Measurements from ENCODE around the gene PDK2.

PDK2 gene

DNA sequence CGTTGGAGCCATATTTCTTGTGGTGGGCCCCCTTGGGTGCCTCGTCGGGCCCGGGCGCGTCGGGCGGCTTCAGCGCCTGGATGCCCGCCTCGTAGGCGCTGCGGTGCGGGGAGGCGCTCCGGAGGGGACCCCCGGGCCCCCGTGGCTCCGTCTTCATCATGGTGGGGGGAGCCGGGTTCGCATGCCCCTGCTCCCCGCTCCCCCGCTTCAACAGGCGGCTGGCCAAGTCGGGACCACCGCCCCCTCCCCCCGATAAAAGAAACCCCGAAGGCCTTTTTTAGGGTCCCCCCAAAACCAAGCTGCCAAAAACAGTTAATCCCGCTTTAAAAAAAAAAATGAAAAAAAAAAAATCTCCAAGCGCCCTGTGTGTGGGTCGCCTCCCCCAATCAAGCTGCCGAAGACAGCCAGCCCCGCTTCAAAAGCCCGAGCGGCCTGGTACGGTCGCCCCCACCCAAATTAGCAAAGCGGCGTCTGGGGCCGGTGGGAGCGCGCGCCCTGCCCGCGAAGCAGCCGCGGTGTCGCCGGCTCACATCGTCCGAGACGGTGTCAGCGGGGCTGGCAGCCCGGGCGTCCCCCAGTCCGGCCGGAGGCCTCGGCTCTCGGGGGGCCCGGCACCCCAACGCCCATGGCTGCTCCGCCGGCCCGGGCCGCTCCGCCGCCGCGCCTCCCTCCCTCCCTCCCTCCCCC lies 55.3 kb downstream of the PDK2 start, which contains the start of gene PPP1R9B:
Gene PPP1R9B (minus strand): TSS at position 324 of the 687 bp plus-strand sequence. CDS start 164 bp downstream, at position 160.
- DNase-seq (ENCODE audit: low spot score in 2 of 2) = no peak
- peak within 1 kb of the TSS; percentile 92 for H3K27ac Mint-ChIP-seq
- H3K36me3 Mint-ChIP-seq = peaks cover 14% of the 10 kb centered on the region
- H3K27me3 Mint-ChIP-seq = no peaks in the 10 kb centered on the region
- peak within 1 kb of the TSS; percentile 97 for H3K4me3 Mint-ChIP-seq
- ATAC-seq (ENCODE audit: low read depth) = no peak
- H3K4me1 Mint-ChIP-seq = peaks cover 31% of the 10 kb centered on the region
- no peaks in the 10 kb centered on the region for H3K9me3 Mint-ChIP-seq

DNA sequence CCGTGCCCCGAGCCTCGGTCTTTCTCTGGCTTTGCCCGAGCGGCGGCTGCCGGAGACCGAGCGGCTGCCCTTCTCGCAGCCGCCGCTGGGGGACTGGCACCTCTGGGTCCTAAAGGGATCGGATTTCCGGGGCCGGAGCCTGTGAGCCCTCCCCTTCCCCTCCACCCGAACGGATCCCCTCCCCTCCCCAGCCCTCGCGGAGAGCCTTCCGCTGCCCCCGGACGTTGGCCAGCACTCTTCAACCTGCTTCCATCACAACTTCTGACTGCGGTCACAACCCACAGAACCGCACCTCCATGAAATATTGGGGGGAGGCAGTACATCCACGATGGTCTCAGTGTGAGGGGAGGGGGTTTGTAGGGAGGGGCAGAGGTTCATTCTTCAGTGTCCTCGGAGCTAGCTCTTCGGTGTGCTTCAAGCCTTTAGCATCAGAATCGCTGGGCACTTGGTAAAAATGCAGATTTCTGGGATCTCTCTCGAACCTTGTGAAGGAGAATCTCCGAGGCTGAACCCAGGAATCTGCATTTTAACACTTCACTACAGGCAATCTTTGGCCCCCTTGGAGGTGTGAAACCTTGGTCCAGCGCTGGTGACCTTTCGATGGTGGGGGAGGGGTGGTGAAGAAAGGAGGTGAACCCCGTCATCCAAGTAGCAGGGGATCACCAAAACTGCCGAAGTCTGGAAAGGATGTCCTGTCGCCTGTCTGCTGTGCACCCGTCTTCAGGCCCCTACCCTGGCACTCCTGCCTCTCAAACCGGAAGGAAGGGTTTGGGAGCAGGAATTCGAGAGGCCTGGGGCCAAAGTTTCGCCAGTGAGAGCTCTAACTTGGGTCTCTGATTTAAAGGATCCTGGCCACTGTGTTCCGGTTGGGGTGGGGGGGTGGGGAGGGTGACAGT lies 56.1 kb downstream of the PDK2 start:
- H3K4me1 Mint-ChIP-seq = peaks cover 26% of the 10 kb centered on the region
- peaks cover 10% of the 10 kb centered on the region for H3K36me3 Mint-ChIP-seq
- peak overlapping the region; percentile 94 for H3K4me3 Mint-ChIP-seq
- H3K27me3 Mint-ChIP-seq = no peaks in the 10 kb centered on the region
- peak overlapping the region; percentile 80 for H3K27ac Mint-ChIP-seq
- DNase-seq (ENCODE audit: low spot score in 2 of 2) (peak; percentile 77 to 78), ATAC-seq (ENCODE audit: low read depth) (peak; percentile 46)
- H3K9me3 Mint-ChIP-seq = no peaks in the 10 kb centered on the region

GRCh38 chr17:50151937-50152547 lies 56.9 kb downstream of the PDK2 start:
- Mint-ChIP-seq H3K4me3 (peak overlapping the region; percentile 94), H3K27ac (peak overlapping the region; percentile 80), H3K27me3 (no peaks in the 10 kb centered on the region), H3K4me1 (peaks cover 19% of the 10 kb centered on the region), H3K36me3 (peaks cover 8% of the 10 kb centered on the region), H3K9me3 (no peaks in the 10 kb centered on the region)
- ATAC-seq (ENCODE audit: low read depth) = peak; percentile 20
- peak; percentile 38 to 60 for DNase-seq (ENCODE audit: low spot score in 2 of 2)

DNA sequence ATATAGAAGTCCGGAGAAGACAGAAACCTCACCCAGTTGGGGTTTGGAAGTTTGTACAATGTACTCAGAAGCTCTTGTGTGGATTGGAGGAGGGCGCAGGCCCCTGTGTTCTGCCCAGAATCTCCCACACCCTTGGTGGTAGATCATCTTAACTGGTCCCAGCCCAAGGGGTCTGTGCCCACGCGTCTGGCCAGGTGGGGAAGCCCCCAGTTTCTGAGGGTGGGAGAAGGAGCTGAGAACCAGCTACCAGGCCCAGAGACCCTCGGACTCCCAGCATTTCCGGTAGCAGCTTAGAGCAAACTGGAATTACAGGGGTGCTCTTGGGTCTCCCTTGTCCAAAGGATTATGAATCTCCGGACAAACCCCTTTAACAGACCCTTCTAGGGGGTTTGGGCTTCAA lies 57.6 kb downstream of the PDK2 start:
- Mint-ChIP-seq H3K27me3 (no peaks in the 10 kb centered on the region), H3K4me1 (peaks cover 14% of the 10 kb centered on the region), H3K4me3 (no peak overlapping the region), H3K36me3 (peaks cover 4% of the 10 kb centered on the region), H3K27ac (no peak overlapping the region), H3K9me3 (no peaks in the 10 kb centered on the region)
- ATAC-seq (ENCODE audit: low read depth) (no peak), DNase-seq (ENCODE audit: low spot score in 2 of 2) (no peak)

DNA sequence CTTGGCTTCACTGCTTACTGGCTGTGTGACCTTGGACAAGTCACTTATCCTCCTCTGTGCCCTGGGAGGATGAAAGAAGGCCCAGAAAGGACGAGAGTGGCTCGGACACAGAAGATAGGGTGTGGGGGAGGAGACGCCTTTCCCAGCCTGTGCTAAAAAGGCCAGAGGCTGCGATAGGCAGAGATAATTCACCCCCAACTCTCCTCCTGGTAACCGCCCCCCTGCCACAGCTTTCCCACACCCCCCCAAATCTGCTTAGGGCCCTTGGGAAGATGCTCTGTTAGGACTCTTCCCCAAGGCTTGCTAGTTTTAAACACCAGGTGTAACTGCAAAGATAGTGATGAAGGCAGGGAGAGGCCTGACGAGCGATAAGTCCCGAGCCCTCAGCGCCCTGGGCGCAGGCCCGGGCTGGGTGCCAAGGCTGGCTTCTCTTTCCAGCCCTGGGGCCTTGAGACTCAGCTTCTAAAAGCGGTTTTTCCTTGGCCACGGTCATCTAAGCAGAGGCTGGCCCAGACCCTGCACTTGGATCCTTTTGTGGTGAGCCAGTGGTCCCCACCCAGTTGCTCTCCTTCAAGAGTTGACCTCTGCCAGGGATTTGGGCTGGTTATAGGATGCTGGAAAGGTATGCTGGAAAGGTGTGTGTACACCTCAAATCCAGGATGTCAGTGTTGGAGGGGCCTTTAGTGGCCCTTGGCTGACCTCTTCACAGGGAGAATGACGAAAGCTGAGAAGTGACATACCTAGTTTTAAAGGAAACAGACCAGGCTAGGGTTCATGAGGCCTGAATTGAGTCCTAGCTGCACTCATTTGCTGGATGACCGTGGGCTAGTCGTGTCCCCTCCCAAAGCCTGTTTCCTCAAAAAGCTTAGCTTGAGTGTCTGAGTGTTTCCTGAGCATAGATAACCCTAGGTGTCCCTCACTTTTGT lies 58.8 kb downstream of the PDK2 start:
- no peak overlapping the region for H3K27ac Mint-ChIP-seq
- H3K4me1 Mint-ChIP-seq = peaks cover 15% of the 10 kb centered on the region
- H3K4me3 Mint-ChIP-seq = no peak overlapping the region
- H3K36me3 Mint-ChIP-seq = peaks cover 2% of the 10 kb centered on the region
- ATAC-seq (ENCODE audit: low read depth) (no peak), DNase-seq (ENCODE audit: low spot score in 2 of 2) (no peak)
- H3K27me3 Mint-ChIP-seq = no peaks in the 10 kb centered on the region
- H3K9me3 Mint-ChIP-seq = no peaks in the 10 kb centered on the region

DNA sequence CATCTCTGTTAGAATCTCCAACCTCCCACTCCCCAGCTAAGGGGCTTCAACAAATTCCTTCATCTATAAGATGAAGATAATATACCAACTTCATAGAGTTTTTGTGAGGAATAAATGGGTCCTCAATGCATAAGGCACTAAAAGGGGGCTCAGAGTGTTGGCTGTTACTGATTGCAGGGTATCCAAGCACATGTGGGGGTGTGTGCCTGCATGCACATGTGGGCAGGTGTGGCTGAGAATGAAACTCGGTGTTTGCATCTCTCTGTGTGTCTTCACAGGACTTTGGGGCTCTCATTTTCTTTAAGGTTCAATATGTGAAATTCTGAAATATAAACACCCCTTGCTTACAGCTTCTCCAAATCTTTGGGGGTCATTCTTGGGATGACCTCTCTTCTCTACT lies 59.5 kb downstream of the PDK2 start:
- Mint-ChIP-seq H3K9me3 (no peaks in the 10 kb centered on the region), H3K4me1 (peaks cover 15% of the 10 kb centered on the region), H3K36me3 (no peaks in the 10 kb centered on the region), H3K27ac (no peak overlapping the region), H3K4me3 (no peak overlapping the region), H3K27me3 (no peaks in the 10 kb centered on the region)
- DNase-seq (ENCODE audit: low spot score in 2 of 2) (no peak), ATAC-seq (ENCODE audit: low read depth) (no peak)

DNA sequence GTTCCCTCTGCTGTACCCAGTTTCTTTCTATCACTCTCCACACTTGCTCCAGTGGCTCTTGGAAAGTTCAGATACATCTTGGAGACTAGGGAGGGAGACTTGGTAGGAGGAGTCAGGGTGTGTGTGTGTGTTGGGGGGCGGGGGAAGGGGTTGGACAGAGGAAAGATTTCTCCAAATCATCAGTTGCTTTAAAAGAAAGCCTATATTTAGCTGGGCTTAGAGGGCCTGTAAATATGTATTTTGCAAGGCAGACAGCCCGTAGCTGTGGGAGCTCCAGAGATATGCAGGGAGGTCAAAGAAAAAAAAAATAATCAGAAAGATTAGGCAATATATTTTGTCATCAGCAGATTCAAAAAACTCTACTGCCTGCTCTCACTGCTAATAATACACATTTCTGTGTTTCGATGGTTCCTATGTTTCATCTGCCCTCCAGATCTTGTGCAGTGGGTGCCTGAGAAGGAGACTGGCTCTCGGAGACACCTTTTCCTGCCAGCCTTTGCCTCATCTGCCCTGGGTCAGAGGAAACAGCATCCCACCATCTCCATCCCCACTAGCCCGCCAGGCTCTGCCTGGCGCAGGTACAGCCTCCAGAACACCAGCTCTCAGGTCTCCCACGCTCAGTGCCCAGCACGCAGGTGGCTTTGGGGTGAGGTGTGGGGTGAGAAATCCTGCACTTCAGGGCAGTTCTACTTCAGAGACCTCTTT lies 60.1 kb downstream of the PDK2 start:
- H3K4me3 Mint-ChIP-seq = no peak overlapping the region
- H3K36me3 Mint-ChIP-seq = no peaks in the 10 kb centered on the region
- H3K27me3 Mint-ChIP-seq = no peaks in the 10 kb centered on the region
- ATAC-seq (ENCODE audit: low read depth) = no peak
- no peak for DNase-seq (ENCODE audit: low spot score in 2 of 2)
- H3K27ac Mint-ChIP-seq = no peak overlapping the region
- H3K4me1 Mint-ChIP-seq = peaks cover 15% of the 10 kb centered on the region
- H3K9me3 Mint-ChIP-seq = no peaks in the 10 kb centered on the region

GRCh38 chr17:50157891-50158290 lies 62.7 kb downstream of the PDK2 start:
- Mint-ChIP-seq H3K4me1 (peaks cover 28% of the 10 kb centered on the region), H3K9me3 (no peaks in the 10 kb centered on the region), H3K27ac (no peak overlapping the region), H3K36me3 (no peaks in the 10 kb centered on the region), H3K27me3 (no peaks in the 10 kb centered on the region), H3K4me3 (no peak overlapping the region)
- DNase-seq (ENCODE audit: low spot score in 2 of 2) = no peak
- no peak for ATAC-seq (ENCODE audit: low read depth)

- Mint-ChIP-seq H3K36me3 (no peaks in the 10 kb centered on the region), H3K27me3 (no peaks in the 10 kb centered on the region), H3K4me1 (peaks cover 39% of the 10 kb centered on the region), H3K27ac (peak overlapping the region; percentile 87), H3K9me3 (no peaks in the 10 kb centered on the region), H3K4me3 (peak overlapping the region; percentile 73)
- peak; percentile 94 for ATAC-seq (ENCODE audit: low read depth)
- DNase-seq (ENCODE audit: low spot score in 2 of 2) = peak; percentile 94
Measured at GRCh38 chr17:50161023-50161910, 66.1 kb downstream of the PDK2 start.
